ENCODE results near the gene FMN2. TPM values are rescaled to one million over a fixed set of nuclear protein-coding genes. Genes with fewer than 3 reads are reported as not detected.

FMN2 gene
- total RNA-seq, 1 experiment from 2014 or later = 15.7 TPM

GRCh38 chr1:240420766-240421165 is 329.1 kb downstream of the FMN2 start:
- H3K36me3 ChIP-seq = no peaks in the 10 kb centered on the region; the same call in 1 of the 2 replicates
- no peaks in the 10 kb centered on the region for H3K9me3 ChIP-seq
- H3K4me3 ChIP-seq = no peak overlapping the region
- H3K27me3 ChIP-seq = no peaks in the 10 kb centered on the region
- no peak for DNase-seq

- no peak for DNase-seq
- Histone ChIP-seq H3K9me3 (no peaks in the 10 kb centered on the region), H3K36me3 (no peaks in the 10 kb centered on the region; the same call in 1 of the 2 replicates)
Observed at GRCh38 chr1:240423246-240423924, 331.7 kb downstream of the FMN2 start.

GRCh38 chr1:240424740-240425464 is 333.2 kb downstream of the FMN2 start:
- Histone ChIP-seq H3K36me3 (no peaks in the 10 kb centered on the region; the same call in 1 of the 2 replicates), H3K27me3 (no peaks in the 10 kb centered on the region), H3K9me3 (no peaks in the 10 kb centered on the region), H3K4me3 (no peak overlapping the region)
- no peak for DNase-seq

More at GRCh38 chr1:240423246-240423924, 331.7 kb downstream of the FMN2 start:
- no peak overlapping the region for H3K4me3 ChIP-seq
- no peaks in the 10 kb centered on the region for H3K27me3 ChIP-seq

- H3K27me3 ChIP-seq = no peaks in the 10 kb centered on the region
- no peaks in the 10 kb centered on the region; the same call in 1 of the 2 replicates for H3K36me3 ChIP-seq
- DNase-seq = no peak
- no peaks in the 10 kb centered on the region for H3K9me3 ChIP-seq
- H3K4me3 ChIP-seq = no peak overlapping the region
Observed at GRCh38 chr1:240426051-240426450, 334.4 kb downstream of the FMN2 start.

- DNase-seq = no peak
- H3K27me3 ChIP-seq = no peaks in the 10 kb centered on the region
- H3K9me3 ChIP-seq = no peaks in the 10 kb centered on the region
- H3K36me3 ChIP-seq = peaks cover 25% of the 10 kb centered on the region
- no peak overlapping the region for H3K4me3 ChIP-seq
Observed at GRCh38 chr1:240435996-240436566, 344.4 kb downstream of the FMN2 start.

- no peak overlapping the region for H3K4me3 ChIP-seq
- H3K27me3 ChIP-seq = no peaks in the 10 kb centered on the region
- no peak for DNase-seq
- peaks cover 57% of the 10 kb centered on the region for H3K36me3 ChIP-seq
- H3K9me3 ChIP-seq = no peaks in the 10 kb centered on the region
Observed at GRCh38 chr1:240441669-240442068, 350.0 kb downstream of the FMN2 start.

GRCh38 chr1:240445369-240445768 is 353.7 kb downstream of the FMN2 start:
- Histone ChIP-seq H3K36me3 (peaks cover 38% of the 10 kb centered on the region), H3K27me3 (no peaks in the 10 kb centered on the region), H3K4me3 (no peak overlapping the region), H3K9me3 (no peaks in the 10 kb centered on the region)
- DNase-seq = no peak

- Histone ChIP-seq H3K9me3 (no peaks in the 10 kb centered on the region), H3K27me3 (no peaks in the 10 kb centered on the region), H3K36me3 (peaks cover 24% of the 10 kb centered on the region), H3K4me3 (no peak overlapping the region)
- DNase-seq = no peak
Observed at GRCh38 chr1:240455228-240455821, 363.6 kb downstream of the FMN2 start.

- Histone ChIP-seq H3K9me3 (no peaks in the 10 kb centered on the region; the same call in 1 of the 2 replicates), H3K4me3 (no peak overlapping the region), H3K27me3 (no peaks in the 10 kb centered on the region), H3K36me3 (peaks cover 23% of the 10 kb centered on the region)
- no peak for DNase-seq
Observed at GRCh38 chr1:240457203-240457602, 365.5 kb downstream of the FMN2 start.

GRCh38 chr1:240462277-240462676 is 370.6 kb downstream of the FMN2 start:
- no peak for DNase-seq

GRCh38 chr1:240462766-240463395 is 371.2 kb downstream of the FMN2 start:
- Histone ChIP-seq H3K36me3 (peaks cover 29% of the 10 kb centered on the region), H3K9me3 (no peaks in the 10 kb centered on the region; the same call in 1 of the 2 replicates), H3K4me3 (no peak overlapping the region), H3K27me3 (no peaks in the 10 kb centered on the region)
- no peak for DNase-seq

More at GRCh38 chr1:240462277-240462676, 370.6 kb downstream of the FMN2 start:
- Histone ChIP-seq H3K36me3 (peaks cover 28% of the 10 kb centered on the region), H3K9me3 (no peaks in the 10 kb centered on the region; the same call in 1 of the 2 replicates), H3K4me3 (no peak overlapping the region), H3K27me3 (no peaks in the 10 kb centered on the region)

GRCh38 chr1:240464099-240464498 is 372.4 kb downstream of the FMN2 start:
- Histone ChIP-seq H3K9me3 (no peaks in the 10 kb centered on the region; the same call in 1 of the 2 replicates), H3K27me3 (no peaks in the 10 kb centered on the region), H3K36me3 (peaks cover 30% of the 10 kb centered on the region), H3K4me3 (no peak overlapping the region)
- no peak for DNase-seq

GRCh38 chr1:240465531-240465940 is 373.9 kb downstream of the FMN2 start:
- Histone ChIP-seq H3K4me3 (no peak overlapping the region), H3K27me3 (no peaks in the 10 kb centered on the region)
- DNase-seq = no peak

GRCh38 chr1:240466509-240466908 is 374.8 kb downstream of the FMN2 start:
- H3K36me3 ChIP-seq = peaks cover 23% of the 10 kb centered on the region
- H3K27me3 ChIP-seq = no peaks in the 10 kb centered on the region
- DNase-seq = no peak

More at GRCh38 chr1:240465531-240465940, 373.9 kb downstream of the FMN2 start:
- no peaks in the 10 kb centered on the region; the same call in 1 of the 2 replicates for H3K9me3 ChIP-seq
- peaks cover 23% of the 10 kb centered on the region for H3K36me3 ChIP-seq

GRCh38 chr1:240467895-240468294 is 376.2 kb downstream of the FMN2 start:
- H3K36me3 ChIP-seq = peaks cover 19% of the 10 kb centered on the region
- H3K9me3 ChIP-seq = no peaks in the 10 kb centered on the region
- DNase-seq = no peak
- no peak overlapping the region for H3K4me3 ChIP-seq
- H3K27me3 ChIP-seq = no peaks in the 10 kb centered on the region

More at GRCh38 chr1:240466509-240466908, 374.8 kb downstream of the FMN2 start:
- no peak overlapping the region for H3K4me3 ChIP-seq
- no peaks in the 10 kb centered on the region; the same call in 1 of the 2 replicates for H3K9me3 ChIP-seq

GRCh38 chr1:240468656-240469055 is 377.0 kb downstream of the FMN2 start:
- H3K4me3 ChIP-seq = no peak overlapping the region
- H3K27me3 ChIP-seq = no peaks in the 10 kb centered on the region
- no peaks in the 10 kb centered on the region for H3K9me3 ChIP-seq
- peaks cover 19% of the 10 kb centered on the region for H3K36me3 ChIP-seq
- DNase-seq = no peak

Measured in MG63 (cell line).